Kidney capillary endothelial cell (primary cell): ENCODE measurements around the gene CRACDL.
A peak's percentile ranks its signal among the peaks of the same experiment; 100 is the strongest.

Experiments
- DNase-seq: peaks from one replicate; pipeline ENCODE4 v3.0.0-alpha.2; 2018; ENCODE audit warnings: low spot score

Gene CRACDL, protein sequence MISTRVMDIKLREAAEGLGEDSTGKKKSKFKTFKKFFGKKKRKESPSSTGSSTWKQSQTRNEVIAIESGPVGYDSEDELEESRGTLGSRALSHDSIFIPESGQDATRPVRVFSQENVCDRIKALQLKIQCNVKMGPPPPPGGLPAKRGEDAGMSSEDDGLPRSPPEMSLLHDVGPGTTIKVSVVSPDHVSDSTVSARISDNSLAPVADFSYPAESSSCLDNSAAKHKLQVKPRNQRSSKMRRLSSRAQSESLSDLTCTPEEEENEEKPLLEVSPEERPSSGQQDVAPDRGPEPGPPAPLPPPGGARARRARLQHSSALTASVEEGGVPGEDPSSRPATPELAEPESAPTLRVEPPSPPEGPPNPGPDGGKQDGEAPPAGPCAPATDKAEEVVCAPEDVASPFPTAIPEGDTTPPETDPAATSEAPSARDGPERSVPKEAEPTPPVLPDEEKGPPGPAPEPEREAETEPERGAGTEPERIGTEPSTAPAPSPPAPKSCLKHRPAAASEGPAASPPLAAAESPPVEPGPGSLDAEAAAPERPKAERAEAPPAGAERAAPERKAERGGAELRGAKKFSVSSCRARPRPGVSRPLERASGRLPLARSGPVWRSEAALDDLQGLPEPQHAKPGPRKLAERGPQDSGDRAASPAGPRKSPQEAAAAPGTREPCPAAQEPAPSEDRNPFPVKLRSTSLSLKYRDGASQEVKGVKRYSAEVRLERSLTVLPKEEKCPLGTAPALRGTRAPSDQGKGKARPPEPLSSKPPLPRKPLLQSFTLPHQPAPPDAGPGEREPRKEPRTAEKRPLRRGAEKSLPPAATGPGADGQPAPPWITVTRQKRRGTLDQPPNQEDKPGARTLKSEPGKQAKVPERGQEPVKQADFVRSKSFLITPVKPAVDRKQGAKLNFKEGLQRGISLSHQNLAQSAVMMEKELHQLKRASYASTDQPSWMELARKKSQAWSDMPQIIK

DNA sequence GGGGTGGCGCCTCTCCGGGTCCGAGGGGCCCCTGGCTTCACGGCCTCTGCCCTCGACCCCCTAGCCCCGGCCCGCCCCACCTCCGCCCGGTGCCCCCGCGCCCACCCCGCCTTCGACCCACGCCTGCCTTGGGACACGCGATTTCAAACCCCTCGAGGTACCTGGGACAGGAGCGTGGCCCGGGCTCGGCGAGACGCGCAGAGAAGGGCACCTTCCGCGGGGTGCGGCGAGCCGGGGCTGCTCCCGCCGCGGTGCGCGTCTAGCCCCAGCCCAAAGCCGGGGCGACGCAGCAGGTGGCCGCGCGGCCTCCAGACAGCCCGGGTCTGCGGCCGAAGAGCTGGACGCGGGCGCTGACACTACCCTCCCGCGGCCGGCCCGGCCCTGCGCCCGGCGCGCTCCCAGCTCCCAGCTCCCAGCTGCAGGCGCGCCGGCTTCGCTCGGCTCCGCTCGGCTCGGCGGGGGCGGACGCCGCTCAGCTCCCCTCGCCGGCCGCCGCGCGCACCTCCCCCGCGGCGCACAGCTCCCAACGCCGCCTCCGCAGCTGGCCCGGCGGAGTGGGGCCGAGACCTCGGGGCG is at the start of gene CRACDL:
Gene CRACDL (minus strand): TSS at position 449 of the 576 bp plus-strand sequence. CDS start 89,425 bp downstream, outside the sequence.
- DNase-seq, result peak; percentile 30

DNA sequence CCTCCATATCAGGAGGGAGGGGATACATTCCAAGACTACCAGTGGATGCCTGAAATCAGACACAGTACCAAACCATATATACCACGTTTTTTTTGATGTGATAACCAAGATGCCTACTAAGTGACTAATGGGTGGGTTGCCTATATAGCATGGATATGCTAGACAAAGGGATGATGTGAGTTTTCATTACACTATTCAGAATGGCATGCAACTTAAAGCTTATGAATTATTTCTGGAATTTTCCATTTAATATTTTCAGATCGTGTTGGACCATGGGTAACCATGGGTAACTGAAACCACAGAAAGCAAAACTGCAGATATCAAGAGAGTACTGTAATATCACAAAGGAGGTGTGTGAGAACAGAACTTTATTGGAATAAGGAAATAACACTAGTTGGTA is 39.6 kb upstream of the CRACDL start:
- no peak for DNase-seq

DNA sequence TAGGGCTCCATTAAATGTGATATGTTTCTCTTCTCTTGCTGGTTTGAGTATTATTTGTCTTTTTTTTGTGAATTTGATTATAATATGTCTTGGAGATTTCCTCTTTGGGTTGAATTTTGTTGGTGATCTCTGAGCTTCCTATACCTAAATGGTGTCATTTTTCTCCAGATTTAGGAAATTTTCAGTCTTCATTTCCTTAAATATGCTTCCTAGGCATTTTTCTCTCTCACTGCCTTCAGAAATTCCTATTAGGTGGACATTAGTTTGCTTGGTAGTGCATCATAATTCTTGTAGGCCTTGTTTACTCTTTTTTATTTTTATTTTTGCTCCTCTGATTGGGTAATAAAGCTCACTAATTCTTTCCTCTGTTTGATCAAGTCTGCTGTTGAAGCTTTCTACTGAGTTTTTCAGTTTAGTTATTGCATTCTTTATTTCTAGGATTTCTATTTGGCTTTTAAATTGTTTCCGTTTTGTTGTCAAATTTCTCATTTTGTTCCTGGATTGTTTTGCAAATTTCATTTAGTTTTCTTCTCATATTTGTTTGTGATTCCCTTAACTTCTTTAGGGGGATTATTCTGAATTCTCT is 36.6 kb upstream of the CRACDL start:
- no peak for DNase-seq

DNA sequence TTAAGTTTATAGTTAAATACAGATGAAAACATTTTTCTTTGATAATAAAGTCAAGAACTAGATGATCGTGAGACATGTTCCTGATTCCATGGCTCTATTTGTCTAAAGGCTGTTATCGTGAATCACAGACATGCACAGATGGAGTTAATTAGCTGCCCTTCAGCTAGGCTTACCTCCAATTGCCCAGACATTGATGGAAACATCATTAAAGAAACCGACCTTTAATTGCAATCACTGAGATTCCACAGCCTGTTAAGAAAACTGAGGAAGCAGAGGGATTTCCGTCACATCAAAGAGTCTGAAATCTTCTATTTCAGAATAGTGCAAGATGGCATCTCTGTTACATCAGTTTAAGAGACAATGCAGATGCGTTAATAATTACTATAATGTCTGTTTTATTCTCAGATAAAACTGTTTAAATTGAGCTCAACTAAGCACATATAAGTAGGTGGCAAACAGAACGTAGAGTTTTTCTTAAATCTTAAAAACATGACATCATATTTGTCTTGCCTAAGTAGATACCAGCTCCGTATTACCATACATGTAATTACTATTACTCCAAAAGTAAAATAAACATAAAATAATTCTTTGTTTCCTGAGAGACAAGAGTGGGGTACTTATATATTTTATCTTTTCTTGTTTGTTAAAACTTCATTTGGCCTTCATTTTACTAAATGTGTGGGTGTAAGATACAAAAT is 23.9 kb upstream of the CRACDL start:
- DNase-seq, result no peak

DNA sequence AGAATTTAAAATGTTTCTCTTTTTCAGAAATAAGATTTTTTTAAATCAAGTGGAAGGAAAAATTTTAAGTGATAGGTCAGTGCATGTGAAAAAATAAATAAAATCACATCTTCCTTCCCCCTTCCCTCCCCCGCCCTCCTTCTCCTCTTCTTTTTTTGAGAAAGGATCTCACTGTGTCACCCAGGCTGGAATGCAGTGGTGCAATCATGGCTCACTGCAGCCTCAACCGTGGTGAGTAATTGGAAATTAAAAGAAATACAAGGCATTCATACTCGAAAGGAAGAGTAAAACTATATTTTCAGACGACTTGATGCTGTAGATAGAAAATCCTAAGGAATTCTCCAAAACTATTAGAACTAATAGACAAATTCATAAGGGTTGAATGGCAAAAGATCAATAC is 16.9 kb upstream of the CRACDL start:
- no peak for DNase-seq

DNA sequence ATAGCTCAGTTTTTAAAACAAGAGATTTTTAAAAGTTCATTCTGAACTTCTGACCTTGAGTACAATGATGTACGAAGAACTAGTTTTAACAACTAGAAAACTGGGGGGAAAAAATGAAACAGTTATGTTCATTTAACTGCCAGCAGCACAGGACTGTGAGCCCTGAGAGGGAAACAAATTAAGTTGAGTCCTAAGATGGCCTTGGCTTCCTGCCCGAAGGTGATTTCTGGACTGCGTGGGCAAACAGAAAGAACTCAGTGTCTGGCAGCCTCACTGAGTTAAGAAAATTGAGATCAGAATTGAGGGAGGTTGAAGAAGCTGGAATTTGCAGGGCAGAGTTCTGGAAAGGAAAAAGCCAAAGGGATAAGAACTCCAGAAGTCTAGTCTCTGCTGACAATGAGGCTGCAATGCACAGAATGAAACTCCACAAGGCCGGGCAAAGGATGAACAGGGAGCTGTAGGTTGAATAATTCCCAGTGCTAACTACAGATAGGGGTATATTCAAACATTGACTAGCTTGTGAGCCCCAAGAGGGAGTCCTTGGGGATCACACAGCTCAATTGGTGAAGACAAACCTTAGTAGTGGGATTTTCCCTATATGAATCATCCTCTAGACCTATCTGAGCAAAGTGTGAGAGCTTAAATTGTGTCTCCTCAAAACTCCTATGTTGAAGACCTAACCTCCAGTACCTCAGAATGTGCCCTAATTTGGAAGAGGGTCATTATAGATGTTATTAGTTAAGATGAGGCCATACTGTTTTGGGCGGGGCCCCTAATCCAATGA is 13.1 kb upstream of the CRACDL start:
- no peak for DNase-seq

DNA sequence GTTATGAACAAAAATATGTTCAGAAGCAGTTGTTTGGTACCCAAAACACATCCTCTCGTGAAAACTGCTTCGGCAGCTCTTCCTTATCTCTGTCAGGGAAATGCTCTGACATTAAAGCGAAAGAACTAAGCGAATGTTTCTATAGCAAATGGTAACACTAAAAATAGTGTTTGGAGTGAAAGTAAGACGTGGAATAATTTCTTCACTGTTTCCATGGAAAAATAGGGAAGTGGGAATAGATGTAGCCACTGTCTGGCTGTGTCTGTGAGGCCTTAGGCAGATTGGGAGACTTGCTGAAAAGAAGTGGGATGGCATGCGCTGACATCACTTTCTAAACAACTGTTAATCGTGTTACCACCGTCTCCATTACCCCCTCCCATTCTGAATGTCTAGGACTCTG is 11.5 kb upstream of the CRACDL start:
- DNase-seq, result no peak

DNA sequence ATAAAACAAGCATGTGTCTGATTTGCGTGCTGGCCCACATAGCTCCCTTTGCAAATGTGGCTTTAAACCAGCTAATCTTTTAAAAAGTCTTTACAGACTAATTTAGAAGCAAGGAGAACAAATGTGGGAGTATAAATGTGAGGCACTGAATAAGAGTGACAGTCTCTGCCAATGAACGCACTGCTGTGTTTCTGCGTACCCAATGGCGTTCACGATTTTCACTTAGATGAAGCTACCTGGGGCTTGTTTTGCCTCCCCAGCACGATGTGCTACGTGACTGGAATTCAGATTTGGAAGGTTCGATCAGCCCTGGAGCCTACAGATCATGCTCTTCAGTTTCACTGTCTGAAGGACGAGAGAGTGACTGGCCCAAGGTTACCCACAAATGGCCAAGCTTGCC is 10.8 kb upstream of the CRACDL start:
- DNase-seq, result no peak

DNA sequence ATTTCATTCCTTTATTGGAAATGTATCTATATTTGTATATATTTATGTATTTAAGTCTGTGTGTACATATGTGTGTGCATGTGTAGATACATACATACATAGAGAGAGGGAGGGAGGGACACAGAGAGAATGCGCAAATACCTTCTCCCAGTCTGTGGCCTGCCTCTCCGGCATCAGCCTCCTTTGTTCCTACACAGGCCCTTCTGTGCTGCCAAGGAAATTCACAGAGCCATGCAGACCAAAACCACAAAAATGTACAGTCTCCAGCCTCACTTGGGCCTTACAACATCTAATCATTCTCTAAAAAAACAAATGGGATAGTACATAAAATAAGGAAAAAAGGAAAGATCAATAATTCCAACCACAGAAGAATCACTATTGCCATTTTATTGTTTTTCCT is 8.8 kb upstream of the CRACDL start:
- DNase-seq, result no peak

DNA sequence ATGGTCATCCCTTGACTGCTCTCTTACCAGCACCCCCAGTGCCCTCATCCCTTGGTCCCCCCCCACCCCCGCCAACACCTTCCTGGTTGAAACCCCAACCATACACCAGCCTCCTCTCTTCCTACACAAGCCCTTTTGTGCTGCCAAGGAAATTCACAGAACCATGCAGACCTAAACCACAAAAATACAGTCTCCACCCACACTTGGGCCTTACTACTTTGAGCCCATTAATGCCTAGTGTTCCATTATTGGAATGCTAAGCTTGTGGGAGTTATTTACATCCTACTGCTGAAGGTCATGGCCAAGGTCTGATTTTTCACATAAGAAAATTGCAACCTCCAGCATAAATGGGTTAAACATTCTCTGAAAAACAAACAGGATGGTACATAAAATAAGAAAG is 4.1 kb upstream of the CRACDL start:
- DNase-seq, result no peak

DNA sequence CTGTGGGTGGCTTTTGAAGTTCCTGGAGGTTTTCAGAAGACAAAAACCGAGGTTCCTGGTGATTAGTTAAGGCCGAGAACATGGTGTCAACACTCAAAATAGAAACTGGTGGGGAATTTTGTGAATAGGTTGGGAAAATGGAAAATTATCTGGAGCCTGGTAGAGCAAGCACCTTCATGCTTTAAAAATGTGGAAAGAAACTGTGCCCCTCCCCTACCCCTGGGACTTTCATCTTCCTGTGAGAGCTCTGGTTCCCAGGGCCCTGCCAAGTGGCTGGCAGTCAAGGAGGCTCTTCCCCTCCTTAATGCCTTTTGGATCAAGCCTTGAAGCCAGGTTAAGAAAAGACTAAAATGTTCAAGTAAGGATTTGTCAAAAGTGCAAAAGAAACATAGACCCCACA is 1.9 kb upstream of the CRACDL start:
- no peak for DNase-seq

DNA sequence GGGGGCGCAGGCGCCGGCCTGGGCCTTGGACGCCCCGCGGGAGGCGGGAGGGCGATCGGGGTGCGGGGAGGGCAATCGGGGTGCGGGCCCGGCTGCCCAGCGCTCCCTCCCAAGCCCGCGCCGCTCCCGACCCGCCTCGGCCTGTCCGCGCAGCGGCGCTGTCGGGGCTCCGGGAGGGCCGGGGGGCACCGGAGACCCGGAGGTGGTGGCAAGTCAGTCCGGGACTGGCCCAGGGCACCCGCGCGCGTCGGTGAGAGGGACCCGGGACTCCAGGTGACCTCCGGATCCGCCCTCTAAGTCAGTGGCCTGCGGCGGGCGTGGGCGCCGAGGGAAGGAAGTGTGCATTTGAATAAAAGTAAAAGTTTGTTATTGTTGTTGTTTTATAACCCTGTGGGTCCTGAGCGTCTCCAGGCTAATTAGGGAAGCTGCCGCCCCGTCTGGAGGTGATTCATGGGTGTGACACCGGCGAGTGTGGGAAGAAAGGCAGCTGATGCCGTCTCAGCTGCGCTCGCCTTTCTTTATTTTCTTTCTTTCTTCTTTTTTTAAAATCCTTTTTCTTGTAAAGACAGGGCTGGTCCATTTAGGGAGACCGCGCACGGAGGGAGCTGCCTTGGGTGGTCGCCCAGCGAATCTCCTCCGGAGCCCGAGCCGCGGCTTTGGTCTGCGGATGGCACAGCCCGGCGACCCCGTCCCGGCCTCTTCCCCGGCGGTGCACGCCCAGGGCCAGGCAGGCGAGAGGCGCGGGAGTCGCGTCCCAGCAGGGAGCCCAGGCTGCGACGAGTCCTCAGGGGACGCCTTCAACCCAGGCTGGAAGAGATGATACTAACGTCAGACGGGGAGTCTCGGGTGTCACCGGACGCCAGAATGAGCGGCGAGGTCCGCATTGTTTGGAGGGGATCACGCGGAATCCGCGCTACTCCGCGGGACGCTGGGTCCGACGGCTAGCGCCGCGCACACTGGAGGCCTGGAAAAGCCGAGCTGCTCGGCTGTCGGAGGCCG is 627 bp upstream of the CRACDL start:
- peak; percentile 48 for DNase-seq

DNA sequence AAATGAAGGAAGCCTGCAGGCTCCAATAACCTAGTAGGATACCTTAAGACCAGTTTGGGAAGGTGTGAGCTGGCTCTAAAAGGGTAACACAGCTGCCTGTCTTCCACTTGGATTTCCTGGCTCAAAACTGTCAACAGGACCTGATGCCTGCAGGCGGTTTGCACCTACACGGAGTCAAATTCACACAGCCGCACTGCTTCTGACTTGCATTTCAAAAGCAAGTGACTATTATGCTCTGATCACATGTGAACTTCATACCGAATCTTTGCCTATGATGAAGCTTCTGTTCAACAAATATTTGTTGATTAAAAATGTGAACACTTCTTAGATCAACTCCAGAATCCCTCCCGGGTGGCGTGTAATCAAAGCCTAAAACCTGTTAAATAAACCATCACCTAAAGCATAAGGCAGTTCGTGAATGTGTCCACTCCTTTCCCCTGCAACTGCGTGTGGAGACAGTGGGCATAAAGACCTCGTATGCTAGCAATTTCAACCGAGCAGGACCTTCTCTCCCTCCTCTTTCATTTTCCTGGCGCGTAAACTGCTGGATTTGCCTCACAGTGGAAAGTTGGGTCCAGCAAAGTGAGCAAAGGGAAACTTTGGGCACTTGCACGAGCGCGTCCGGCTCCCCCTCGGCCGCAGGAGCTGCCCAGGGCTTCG is 784 bp downstream of the CRACDL start:
- no peak for DNase-seq

DNA sequence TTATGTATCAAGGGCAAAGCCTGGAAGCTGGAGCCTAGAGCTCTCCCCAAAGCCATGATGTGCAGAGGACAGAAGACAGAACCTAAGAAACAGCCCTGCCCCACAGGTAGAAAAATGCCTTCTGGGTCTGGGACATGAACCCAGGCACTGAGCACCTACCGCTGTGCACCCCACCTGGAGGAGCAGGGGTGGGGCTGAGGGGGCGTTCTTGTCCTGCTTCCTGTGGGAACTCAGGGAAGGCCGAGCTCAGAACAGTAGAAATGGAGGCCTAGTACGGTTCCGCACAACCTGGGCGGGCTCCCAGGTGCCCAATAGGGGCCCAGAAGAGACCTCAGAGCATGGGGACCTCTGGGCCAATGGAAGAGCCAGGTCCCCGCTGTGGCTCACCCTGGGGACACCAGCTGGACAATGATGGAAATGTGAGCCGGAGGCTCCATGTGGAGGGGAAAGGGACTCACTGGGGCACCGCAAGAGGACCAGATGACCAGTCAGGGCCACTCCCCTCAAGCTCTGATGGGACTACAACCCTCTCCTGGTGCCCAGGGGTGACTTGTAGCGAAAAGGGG is 3.2 kb downstream of the CRACDL start:
- DNase-seq, result no peak

DNA sequence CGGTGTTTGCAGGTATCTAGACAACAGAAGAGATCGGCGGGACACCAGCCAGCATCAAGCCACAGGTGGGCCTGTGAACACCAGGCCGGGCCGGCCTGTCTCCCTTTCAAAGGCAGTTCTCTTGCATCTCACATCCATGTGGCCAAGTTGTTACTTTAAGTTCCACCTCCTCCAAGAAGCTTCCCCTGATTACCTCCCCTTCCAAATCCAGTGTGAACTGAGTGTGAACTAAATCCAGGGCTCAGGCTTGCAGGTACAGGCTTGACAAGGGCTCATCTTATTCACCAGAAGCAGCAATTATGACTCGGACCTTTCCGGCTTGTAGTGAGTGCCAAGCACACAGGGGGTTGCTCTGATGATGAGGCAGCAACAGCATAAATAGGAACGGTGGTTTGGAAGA is 3.9 kb downstream of the CRACDL start:
- no peak for DNase-seq

DNA sequence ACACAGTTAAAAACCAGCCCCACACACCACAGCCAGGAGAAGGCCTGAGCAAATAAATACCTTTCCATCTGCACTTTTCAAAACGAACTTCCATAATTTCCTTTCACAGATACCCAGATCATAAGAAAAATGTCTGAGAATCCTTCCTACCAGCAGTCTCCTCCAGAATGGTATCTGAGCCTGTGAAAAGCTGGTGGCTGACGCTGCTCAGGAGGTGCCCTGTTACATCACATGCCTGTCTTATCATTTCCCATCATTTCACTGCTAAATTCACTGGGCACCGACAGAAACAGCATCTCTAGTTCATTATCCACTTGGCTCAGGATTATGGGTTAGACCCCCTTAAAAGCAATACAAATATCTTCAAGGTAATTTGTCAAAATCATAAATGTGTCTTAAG is 4.4 kb downstream of the CRACDL start:
- DNase-seq, result no peak

DNA sequence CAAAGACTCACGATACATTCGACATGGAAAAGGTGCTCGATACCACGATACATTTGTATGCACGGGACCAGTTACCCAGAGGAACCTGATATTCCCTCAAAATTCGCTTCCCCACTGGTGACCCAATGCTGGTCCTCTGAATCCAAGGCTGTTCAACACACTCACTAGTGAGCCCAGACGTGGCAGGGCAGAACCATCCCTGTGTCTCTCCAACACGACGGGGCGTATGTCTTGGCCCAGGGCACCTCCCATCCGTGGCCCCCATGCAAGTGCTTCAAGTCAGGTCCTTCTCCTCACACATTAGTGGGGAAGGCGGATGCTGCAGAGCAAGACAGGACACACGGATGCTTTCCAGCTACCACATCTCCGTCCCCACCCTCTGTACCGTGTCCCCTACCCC is 6.1 kb downstream of the CRACDL start:
- no peak for DNase-seq

DNA sequence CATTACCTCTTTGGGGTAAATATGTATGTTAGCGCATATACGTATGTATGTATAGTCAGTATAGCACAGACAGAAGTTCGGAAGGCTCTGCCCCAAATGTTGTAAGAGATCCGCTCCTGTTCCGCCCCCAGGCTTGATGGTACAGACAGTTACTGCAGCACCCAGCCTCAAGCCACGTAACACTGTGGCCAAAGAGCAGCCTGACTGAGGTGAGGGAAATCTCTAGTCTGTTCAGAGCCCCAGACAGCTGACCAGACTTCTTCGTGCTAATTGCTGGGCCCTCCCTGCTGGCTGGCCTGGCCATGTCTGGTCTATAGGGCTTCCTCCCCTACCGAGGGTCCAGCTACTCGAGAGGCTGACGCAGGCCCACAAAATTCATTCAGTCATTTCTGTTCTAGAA is 7.8 kb downstream of the CRACDL start:
- DNase-seq, result no peak

DNA sequence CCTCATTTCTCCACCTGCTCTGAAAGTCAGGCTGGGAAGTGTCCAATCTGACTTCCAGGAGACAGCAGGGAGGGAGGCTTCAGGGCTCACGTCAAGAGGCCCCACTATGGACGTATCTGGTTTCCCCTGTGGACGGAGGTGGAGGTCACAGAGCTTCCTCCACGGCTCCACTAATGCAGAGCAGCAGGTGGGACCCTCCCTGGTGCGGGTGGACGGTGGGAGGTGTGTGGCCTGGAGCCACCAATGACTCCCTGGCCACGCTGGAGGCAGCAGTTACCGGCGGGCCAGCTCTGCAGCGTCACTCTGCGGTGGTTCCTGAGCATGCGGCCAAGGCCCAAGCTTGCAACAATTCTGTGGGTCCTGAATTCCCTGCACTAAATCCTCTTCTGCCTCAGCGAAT is 9.0 kb downstream of the CRACDL start:
- no peak for DNase-seq
